Muscle of back (tissue), 13 donors: ENCODE data around the gene TMEM106C. TPM values are rescaled to one million over a fixed set of nuclear protein-coding genes. Genes with fewer than 3 reads are reported as not detected.

ENCODE experiments used
- DNase-seq, 3 donors: peaks; one replicate each; pipeline versions ENCODE4 v3.0.0 to v3.0.0-alpha.2; 2013
- long read RNA-seq, 9 donors: transcript quantifications; one replicate each; lab custom pipeline, GENCODE V29; 2026
- polyA plus RNA-seq, 10 donors: library from polyadenylated mRNA; unstranded; fragments of 120-200 nt; gene quantifications; one replicate each; pipeline ENCODE4 v1.2.1, GENCODE V29; 2013; ENCODE audit not compliant: insufficient read length in 10 of 10

The TMEM106C gene
- 10 to 100 TPM; 51.6 to 67.5 (median 57.6) TPM for polyA plus RNA-seq
- long read RNA-seq, donor 1, transcript TMEM106C-201 (8 exons, 1,394 nt), result major isoform, 5 of 27 reads
- long read RNA-seq, donor 1, partial matches to known transcripts, result 17 of 27 reads
- long read RNA-seq, donor 1, other reads (novel, unspliced or antisense), result 0 of 27 reads
- long read RNA-seq, donor 2, transcript TMEM106C-201 (8 exons, 1,394 nt), result major isoform, 9 of 22 reads
- long read RNA-seq, donor 2, transcript TMEM106C-220 (8 exons, 810 nt), result major isoform, 9 of 22 reads
- long read RNA-seq, donor 2, partial matches to known transcripts, result 0 of 22 reads
- long read RNA-seq, donor 2, other reads (novel, unspliced or antisense), result 0 of 22 reads
- long read RNA-seq, donor 3, result 0 reads
- long read RNA-seq, donor 4, transcript TMEM106C-220 (8 exons, 810 nt), result minor isoform, 5 of 11 reads
- long read RNA-seq, donor 4, transcript TMEM106C-201 (8 exons, 1,394 nt), result major isoform, 6 of 11 reads
- long read RNA-seq, donor 4, partial matches to known transcripts, result 0 of 11 reads
- long read RNA-seq, donor 4, other reads (novel, unspliced or antisense), result 0 of 11 reads
- long read RNA-seq, donor 5, transcript TMEM106C-201 (8 exons, 1,394 nt), result major isoform, 11 of 32 reads
- long read RNA-seq, donor 5, transcript TMEM106C-220 (8 exons, 810 nt), result minor isoform, 8 of 32 reads
- long read RNA-seq, donor 5, partial matches to known transcripts, result 6 of 32 reads
- long read RNA-seq, donor 5, other reads (novel, unspliced or antisense), result 0 of 32 reads
- long read RNA-seq, donor 6, transcript TMEM106C-220 (8 exons, 810 nt), result major isoform, 9 of 14 reads
- long read RNA-seq, donor 6, partial matches to known transcripts, result 0 of 14 reads
- long read RNA-seq, donor 6, other reads (novel, unspliced or antisense), result 0 of 14 reads
- long read RNA-seq, donor 7, transcript TMEM106C-220 (8 exons, 810 nt), result major isoform, 6 of 14 reads
- long read RNA-seq, donor 7, transcript TMEM106C-201 (8 exons, 1,394 nt), result major isoform, 6 of 14 reads
- long read RNA-seq, donor 7, partial matches to known transcripts, result 0 of 14 reads
- long read RNA-seq, donor 7, other reads (novel, unspliced or antisense), result 0 of 14 reads
- long read RNA-seq, donor 8, transcript TMEM106C-220 (8 exons, 810 nt), result major isoform, 10 of 17 reads
- long read RNA-seq, donor 8, partial matches to known transcripts, result 0 of 17 reads
- long read RNA-seq, donor 8, other reads (novel, unspliced or antisense), result 0 of 17 reads
- long read RNA-seq, donor 9, partial matches to known transcripts, result 0 of 2 reads
- long read RNA-seq, donor 9, other reads (novel, unspliced or antisense), result 0 of 2 reads

GRCh38 chr12:47963340-47964040 is at the start of gene TMEM106C:
Gene TMEM106C, plus strand, starts transcription at chr12:47963596. Its CDS starts 641 bp downstream, at chr12:47964237.
- DNase-seq, result peak; percentile 93 to 98 (median 98)

- no peak for DNase-seq
Measured at GRCh38 chr12:47920913-47921312, 42.5 kb upstream of the TMEM106C start.

- DNase-seq, result no peak
Measured at GRCh38 chr12:47921907-47922306, 41.5 kb upstream of the TMEM106C start.

GRCh38 chr12:47927346-47927745 is 36.0 kb upstream of the TMEM106C start:
- DNase-seq, result no peak

- DNase-seq, result no peak
Measured at GRCh38 chr12:47930634-47931033, 32.8 kb upstream of the TMEM106C start.

GRCh38 chr12:47931187-47931586 is 32.2 kb upstream of the TMEM106C start:
- no peak for DNase-seq

- peak; percentile 75 to 85 (median 84) for DNase-seq
Measured at GRCh38 chr12:47935184-47935583, 28.2 kb upstream of the TMEM106C start.

GRCh38 chr12:47938093-47938492 is 25.3 kb upstream of the TMEM106C start:
- DNase-seq, result no peak

GRCh38 chr12:47938594-47938993 is 24.8 kb upstream of the TMEM106C start:
- no peak for DNase-seq

GRCh38 chr12:47939009-47939601 is 24.3 kb upstream of the TMEM106C start:
- no peak for DNase-seq

- no peak for DNase-seq
Measured at GRCh38 chr12:47940773-47941474, 22.5 kb upstream of the TMEM106C start.

- DNase-seq, result peak in 1 of 3 donors; percentile 27
Measured at GRCh38 chr12:47941475-47941780, 22.0 kb upstream of the TMEM106C start.

GRCh38 chr12:47941871-47942613 is 21.4 kb upstream of the TMEM106C start:
- peak in 1 of 3 donors; percentile 28 for DNase-seq

- DNase-seq, result no peak
Measured at GRCh38 chr12:47942614-47943225, 20.7 kb upstream of the TMEM106C start.

GRCh38 chr12:47943623-47944340 is 19.6 kb upstream of the TMEM106C start:
- DNase-seq, result no peak

- DNase-seq, result no peak
Measured at GRCh38 chr12:47944685-47945340, 18.6 kb upstream of the TMEM106C start.

GRCh38 chr12:47945341-47945728 is 18.1 kb upstream of the TMEM106C start:
- no peak for DNase-seq
